ENCODE data around the gene MCRIP1. TPM values are rescaled to one million over a fixed set of nuclear protein-coding genes. Genes with fewer than 3 reads are reported as not detected.

Gene MCRIP1
- polyA plus RNA-seq, 1 of the 3 experiments (the other 2 are of a cell fraction), result 156 TPM

DNA sequence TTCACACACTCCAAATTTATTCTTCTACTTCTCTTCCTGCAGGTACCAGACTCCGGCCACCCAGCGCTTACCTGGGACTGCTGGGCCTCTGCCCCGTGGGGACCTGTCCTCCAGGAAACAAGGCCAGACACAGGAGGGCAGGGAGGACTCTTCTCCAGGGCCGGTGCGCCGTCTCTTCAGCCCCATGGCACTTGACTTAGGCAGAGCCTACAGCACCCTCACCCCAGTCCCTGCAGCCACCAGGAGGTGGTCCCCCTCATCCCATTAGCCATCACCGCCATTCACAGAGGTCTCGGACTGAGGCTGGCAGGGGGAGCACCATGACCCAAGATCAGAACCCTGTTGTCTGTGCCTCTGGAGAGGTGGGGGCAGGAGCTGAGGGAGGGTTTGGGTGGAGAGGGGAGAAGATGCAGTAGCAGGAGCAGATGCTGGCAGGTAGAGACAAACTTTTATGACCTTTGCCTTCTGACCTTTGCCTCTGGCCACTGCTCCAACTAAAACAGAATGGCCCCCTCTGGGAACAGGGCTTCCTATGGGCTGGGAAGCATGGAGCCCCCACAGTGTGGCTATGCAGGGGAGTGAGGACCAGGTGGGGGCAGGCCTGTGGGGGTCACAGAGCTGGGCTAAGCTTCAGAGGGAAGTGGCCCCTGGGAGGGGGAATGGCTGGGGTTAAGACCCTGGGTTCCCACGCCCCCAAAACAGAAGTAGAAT is 30.9 kb downstream of the MCRIP1 start:
- ChIA-PET CTCF (no interaction called here), POLR2A (no interaction called here)
- no peak overlapping the region for H3K4me3 ChIP-seq (ENCODE audit: low read depth in 2 of 2, low read length in 1 of 2)
- H3K9me3 ChIP-seq, result 0 out of 2 replicates have a peak, but pooled peaks cover 3% of the 10 kb centered on the region
- TF ChIP-seq GATA2 (CRISPR knock-in tag; IDR thresholded peaks at IDR 0.05), result no peak
- no peak for TF ChIP-seq ELF1 (IDR thresholded peaks at IDR 0.05)
- TF ChIP-seq SIN3A (IDR thresholded peaks at IDR 0.05; ENCODE audit: borderline replicate concordance, low read depth, low read length), result no peak
- no peak for TF ChIP-seq RAD21 (IDR thresholded peaks at IDR 0.05; ENCODE audit: low read length)
- TF ChIP-seq EZH2phosphoT487 (IDR thresholded peaks at IDR 0.05; ENCODE audit: borderline replicate concordance, low read depth), result no peak
- TF ChIP-seq RCOR1 (IDR thresholded peaks at IDR 0.05; ENCODE audit: low read length), result no peak
- TF ChIP-seq, protein P1, sequence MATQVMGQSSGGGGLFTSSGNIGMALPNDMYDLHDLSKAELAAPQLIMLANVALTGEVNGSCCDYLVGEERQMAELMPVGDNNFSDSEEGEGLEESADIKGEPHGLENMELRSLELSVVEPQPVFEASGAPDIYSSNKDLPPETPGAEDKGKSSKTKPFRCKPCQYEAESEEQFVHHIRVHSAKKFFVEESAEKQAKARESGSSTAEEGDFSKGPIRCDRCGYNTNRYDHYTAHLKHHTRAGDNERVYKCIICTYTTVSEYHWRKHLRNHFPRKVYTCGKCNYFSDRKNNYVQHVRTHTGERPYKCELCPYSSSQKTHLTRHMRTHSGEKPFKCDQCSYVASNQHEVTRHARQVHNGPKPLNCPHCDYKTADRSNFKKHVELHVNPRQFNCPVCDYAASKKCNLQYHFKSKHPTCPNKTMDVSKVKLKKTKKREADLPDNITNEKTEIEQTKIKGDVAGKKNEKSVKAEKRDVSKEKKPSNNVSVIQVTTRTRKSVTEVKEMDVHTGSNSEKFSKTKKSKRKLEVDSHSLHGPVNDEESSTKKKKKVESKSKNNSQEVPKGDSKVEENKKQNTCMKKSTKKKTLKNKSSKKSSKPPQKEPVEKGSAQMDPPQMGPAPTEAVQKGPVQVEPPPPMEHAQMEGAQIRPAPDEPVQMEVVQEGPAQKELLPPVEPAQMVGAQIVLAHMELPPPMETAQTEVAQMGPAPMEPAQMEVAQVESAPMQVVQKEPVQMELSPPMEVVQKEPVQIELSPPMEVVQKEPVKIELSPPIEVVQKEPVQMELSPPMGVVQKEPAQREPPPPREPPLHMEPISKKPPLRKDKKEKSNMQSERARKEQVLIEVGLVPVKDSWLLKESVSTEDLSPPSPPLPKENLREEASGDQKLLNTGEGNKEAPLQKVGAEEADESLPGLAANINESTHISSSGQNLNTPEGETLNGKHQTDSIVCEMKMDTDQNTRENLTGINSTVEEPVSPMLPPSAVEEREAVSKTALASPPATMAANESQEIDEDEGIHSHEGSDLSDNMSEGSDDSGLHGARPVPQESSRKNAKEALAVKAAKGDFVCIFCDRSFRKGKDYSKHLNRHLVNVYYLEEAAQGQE (IDR thresholded peaks at IDR 0.05; ENCODE audit: low read depth, low read length), result no peak
- TF ChIP-seq FOXM1 (IDR thresholded peaks at IDR 0.05; ENCODE audit: low read depth), result no peak
- TF ChIP-seq, protein P2, sequence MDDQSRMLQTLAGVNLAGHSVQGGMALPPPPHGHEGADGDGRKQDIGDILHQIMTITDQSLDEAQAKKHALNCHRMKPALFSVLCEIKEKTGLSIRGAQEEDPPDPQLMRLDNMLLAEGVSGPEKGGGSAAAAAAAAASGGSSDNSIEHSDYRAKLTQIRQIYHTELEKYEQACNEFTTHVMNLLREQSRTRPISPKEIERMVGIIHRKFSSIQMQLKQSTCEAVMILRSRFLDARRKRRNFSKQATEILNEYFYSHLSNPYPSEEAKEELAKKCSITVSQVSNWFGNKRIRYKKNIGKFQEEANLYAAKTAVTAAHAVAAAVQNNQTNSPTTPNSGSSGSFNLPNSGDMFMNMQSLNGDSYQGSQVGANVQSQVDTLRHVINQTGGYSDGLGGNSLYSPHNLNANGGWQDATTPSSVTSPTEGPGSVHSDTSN (IDR thresholded peaks at IDR 0.05), result no peak
- no peak for TF ChIP-seq TEAD4 (IDR thresholded peaks at IDR 0.05; ENCODE audit: borderline replicate concordance, insufficient read depth)
- TF ChIP-seq FOXJ3 (CRISPR knock-in tag; IDR thresholded peaks at IDR 0.05), result no peak
- H4K20me1 ChIP-seq (ENCODE audit: insufficient read depth), result no peaks in the 10 kb centered on the region
- no peaks in the 10 kb centered on the region for H3K9me2 ChIP-seq
- H3K4me2 ChIP-seq, result no peak overlapping the region
- DNase-seq, result no peak
- H2AFZ ChIP-seq (ENCODE audit: low read depth), result no peak overlapping the region
- H3K36me3 ChIP-seq (replicated peaks in 1 of 2; ENCODE audit: control insufficient read depth in 1 of 2, insufficient read depth in 2 of 2, low read length in 1 of 2), result no peaks in the 10 kb centered on the region
- peaks cover 80% of the 10 kb centered on the region for H3K27me3 ChIP-seq (ENCODE audit: insufficient read depth)
- 58% methylated on average over 9 of the region's 9 CpGs for WGBS (ENCODE audit: low lambda C conversion rate)
- H3K4me1 ChIP-seq (ENCODE audit: control insufficient read depth in 1 of 2, insufficient read depth in 2 of 2, low read depth in 1 of 2, low read length in 1 of 2), result peaks cover 0 to 5% of the 10 kb centered on the region in 2 experiments; a peak in 1 of 4 replicates
- H3F3A ChIP-seq (replicated peaks; ENCODE audit: insufficient read depth), result no peaks in the 10 kb centered on the region
- no peak overlapping the region for H3K27ac ChIP-seq (ENCODE audit: low read depth in 2 of 2, low read length in 1 of 2)
- H3K9ac ChIP-seq, result no peak overlapping the region
- H3K79me2 ChIP-seq (ENCODE audit: insufficient read depth), result no peaks in the 10 kb centered on the region

DNA sequence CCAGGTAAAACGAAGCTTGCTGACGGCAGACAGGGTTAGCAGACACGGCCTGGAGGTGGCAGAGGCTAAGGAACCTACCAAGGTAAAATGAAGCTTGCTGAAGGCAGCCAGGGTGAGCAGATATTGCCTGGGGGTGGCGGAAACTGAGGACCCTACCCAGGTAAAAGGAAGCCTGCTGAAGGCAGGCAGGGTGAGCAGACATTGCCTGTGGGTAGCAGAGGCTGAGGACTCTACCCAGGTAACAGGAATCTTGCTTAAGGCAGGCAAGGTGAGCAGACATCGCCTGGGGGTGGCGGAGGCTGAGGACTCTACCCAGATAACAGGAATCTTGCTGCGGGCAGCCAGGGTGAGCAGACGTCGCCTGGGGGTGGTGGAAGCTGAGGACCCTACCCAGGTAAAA is 31.8 kb downstream of the MCRIP1 start:
- DNase-seq, result no peak

More for the DNA sequence above, 31.8 kb downstream of the MCRIP1 start:
- H3K4me2 ChIP-seq, result no peak overlapping the region
- peaks cover 0 to under 1% of the 10 kb centered on the region in 2 experiments; a peak in 1 of 4 replicates for H3K4me1 ChIP-seq (ENCODE audit: control insufficient read depth in 1 of 2, insufficient read depth in 2 of 2, low read depth in 1 of 2, low read length in 1 of 2)
- no peaks in the 10 kb centered on the region for H3K9me2 ChIP-seq
- H4K20me1 ChIP-seq (ENCODE audit: insufficient read depth), result no peaks in the 10 kb centered on the region
- H3K79me2 ChIP-seq (ENCODE audit: insufficient read depth), result no peaks in the 10 kb centered on the region
- no peaks in the 10 kb centered on the region for H3K36me3 ChIP-seq (replicated peaks in 1 of 2; ENCODE audit: control insufficient read depth in 1 of 2, insufficient read depth in 2 of 2, low read length in 1 of 2)
- H3F3A ChIP-seq (replicated peaks; ENCODE audit: insufficient read depth), result no peaks in the 10 kb centered on the region
- no peak for TF ChIP-seq NFIC (IDR thresholded peaks at IDR 0.05; ENCODE audit: borderline replicate concordance)
- no peak for TF ChIP-seq SMC3 (IDR thresholded peaks at IDR 0.05; ENCODE audit: low read depth, low read length)
- TF ChIP-seq, protein P2 (IDR thresholded peaks at IDR 0.05), result no peak
- no peak for TF ChIP-seq ELF1 (IDR thresholded peaks at IDR 0.05)
- TF ChIP-seq, protein P3, sequence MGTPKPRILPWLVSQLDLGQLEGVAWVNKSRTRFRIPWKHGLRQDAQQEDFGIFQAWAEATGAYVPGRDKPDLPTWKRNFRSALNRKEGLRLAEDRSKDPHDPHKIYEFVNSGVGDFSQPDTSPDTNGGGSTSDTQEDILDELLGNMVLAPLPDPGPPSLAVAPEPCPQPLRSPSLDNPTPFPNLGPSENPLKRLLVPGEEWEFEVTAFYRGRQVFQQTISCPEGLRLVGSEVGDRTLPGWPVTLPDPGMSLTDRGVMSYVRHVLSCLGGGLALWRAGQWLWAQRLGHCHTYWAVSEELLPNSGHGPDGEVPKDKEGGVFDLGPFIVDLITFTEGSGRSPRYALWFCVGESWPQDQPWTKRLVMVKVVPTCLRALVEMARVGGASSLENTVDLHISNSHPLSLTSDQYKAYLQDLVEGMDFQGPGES (IDR thresholded peaks at IDR 0.05; ENCODE audit: low read depth, low read length), result no peak
- no peak for TF ChIP-seq JUND (IDR thresholded peaks at IDR 0.05)
- TF ChIP-seq, protein P4, sequence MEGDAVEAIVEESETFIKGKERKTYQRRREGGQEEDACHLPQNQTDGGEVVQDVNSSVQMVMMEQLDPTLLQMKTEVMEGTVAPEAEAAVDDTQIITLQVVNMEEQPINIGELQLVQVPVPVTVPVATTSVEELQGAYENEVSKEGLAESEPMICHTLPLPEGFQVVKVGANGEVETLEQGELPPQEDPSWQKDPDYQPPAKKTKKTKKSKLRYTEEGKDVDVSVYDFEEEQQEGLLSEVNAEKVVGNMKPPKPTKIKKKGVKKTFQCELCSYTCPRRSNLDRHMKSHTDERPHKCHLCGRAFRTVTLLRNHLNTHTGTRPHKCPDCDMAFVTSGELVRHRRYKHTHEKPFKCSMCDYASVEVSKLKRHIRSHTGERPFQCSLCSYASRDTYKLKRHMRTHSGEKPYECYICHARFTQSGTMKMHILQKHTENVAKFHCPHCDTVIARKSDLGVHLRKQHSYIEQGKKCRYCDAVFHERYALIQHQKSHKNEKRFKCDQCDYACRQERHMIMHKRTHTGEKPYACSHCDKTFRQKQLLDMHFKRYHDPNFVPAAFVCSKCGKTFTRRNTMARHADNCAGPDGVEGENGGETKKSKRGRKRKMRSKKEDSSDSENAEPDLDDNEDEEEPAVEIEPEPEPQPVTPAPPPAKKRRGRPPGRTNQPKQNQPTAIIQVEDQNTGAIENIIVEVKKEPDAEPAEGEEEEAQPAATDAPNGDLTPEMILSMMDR (IDR thresholded peaks at IDR 0.05), result no peak
- TF ChIP-seq RFX5 (IDR thresholded peaks at IDR 0.05; ENCODE audit: low read length), result no peak
- no peak for TF ChIP-seq GABPA (IDR thresholded peaks at IDR 0.05; ENCODE audit: low read depth)
- no peak for TF ChIP-seq GATA2 (CRISPR knock-in tag; IDR thresholded peaks at IDR 0.05)
- no peak for TF ChIP-seq TAF1 (IDR thresholded peaks at IDR 0.05; ENCODE audit: borderline replicate concordance, low read depth, low read length)
- 0 out of 2 replicates have a peak, but pooled peaks cover 3% of the 10 kb centered on the region for H3K9me3 ChIP-seq
- 57% methylated on average over 9 of the region's 9 CpGs for WGBS (ENCODE audit: low lambda C conversion rate)
- CTCF ChIA-PET, result interaction anchor here (0.9 kb wide), 1 partner anchor 67 kb away, joined by 5 read pairs; no protein-coding TSS in a partner anchor
- no peak overlapping the region for H3K27ac ChIP-seq (ENCODE audit: low read depth in 2 of 2, low read length in 1 of 2)
- H3K9ac ChIP-seq, result no peak overlapping the region
- H3K27me3 ChIP-seq (ENCODE audit: insufficient read depth), result peaks cover 71% of the 10 kb centered on the region
- no peak overlapping the region for H2AFZ ChIP-seq (ENCODE audit: low read depth)
- POLR2A ChIA-PET, result no interaction called here
- no peak overlapping the region for H3K4me3 ChIP-seq (ENCODE audit: low read depth in 2 of 2, low read length in 1 of 2)
